ENCODE results near the gene EEF1AKMT2.

DNA sequence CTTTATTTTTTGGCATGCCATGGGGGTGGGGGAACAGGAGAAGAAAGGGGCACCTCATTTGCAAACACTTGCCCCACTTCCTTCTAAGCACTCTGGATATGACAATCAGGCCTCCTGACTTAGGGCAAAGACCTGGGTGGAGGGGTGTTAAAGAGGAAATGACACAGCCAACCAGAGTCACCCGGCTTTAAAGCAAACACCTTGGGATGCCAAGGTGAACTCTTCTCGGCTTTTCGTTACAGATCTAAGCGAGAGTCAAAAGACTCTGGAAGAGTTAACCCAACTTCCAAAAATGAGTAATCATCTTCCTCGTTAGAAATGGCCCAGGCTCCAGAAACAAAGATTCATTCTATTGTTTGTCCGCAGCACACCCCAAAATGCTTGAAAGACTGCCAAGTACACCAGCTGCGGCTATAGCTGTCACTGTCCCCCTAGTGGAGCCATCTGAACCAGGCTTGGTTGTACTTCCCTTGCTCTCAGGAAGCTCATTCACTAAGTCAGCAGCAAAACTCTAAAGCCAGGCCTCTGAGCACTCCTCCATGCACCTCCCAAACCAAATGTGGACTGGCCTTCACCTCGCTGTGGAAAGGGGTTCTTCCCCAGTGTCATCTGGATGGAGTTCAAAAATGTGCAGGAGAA is 72.4 kb downstream of the EEF1AKMT2 start:
- TF ChIP-seq, protein P1, sequence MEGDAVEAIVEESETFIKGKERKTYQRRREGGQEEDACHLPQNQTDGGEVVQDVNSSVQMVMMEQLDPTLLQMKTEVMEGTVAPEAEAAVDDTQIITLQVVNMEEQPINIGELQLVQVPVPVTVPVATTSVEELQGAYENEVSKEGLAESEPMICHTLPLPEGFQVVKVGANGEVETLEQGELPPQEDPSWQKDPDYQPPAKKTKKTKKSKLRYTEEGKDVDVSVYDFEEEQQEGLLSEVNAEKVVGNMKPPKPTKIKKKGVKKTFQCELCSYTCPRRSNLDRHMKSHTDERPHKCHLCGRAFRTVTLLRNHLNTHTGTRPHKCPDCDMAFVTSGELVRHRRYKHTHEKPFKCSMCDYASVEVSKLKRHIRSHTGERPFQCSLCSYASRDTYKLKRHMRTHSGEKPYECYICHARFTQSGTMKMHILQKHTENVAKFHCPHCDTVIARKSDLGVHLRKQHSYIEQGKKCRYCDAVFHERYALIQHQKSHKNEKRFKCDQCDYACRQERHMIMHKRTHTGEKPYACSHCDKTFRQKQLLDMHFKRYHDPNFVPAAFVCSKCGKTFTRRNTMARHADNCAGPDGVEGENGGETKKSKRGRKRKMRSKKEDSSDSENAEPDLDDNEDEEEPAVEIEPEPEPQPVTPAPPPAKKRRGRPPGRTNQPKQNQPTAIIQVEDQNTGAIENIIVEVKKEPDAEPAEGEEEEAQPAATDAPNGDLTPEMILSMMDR (conservative IDR thresholded peaks at IDR 0.05; ENCODE audit: low read depth, low read length) = peak; percentile 58
- TF ChIP-seq EZH2phosphoT487 (IDR thresholded peaks at IDR 0.05; ENCODE audit: borderline replicate concordance, low read length) (no peak), EZH2 (IDR thresholded peaks at IDR 0.05; ENCODE audit: low read length, unreplicated experiment) (no peak)

All from PC-3 (cell line).